HG02678 (cell line): ENCODE data around the gene DGKB.

ENCODE experiments used
- ATAC-seq: cut with Tn5 transposase; IDR thresholded peaks from one replicate; pipeline ENCODE4 v1.9.1; 2021; ENCODE audit warnings: mild to moderate bottlenecking, moderate library complexity; ENCODE audit not compliant: unreplicated experiment

DGKB gene

GRCh38 chr7:14861456-14861855 is 41.1 kb downstream of the DGKB start:
- no peak for ATAC-seq

GRCh38 chr7:14859267-14859666 is 43.3 kb downstream of the DGKB start:
- ATAC-seq: no peak

- ATAC-seq: no peak
Observed at GRCh38 chr7:14858866-14859265, 43.7 kb downstream of the DGKB start.

GRCh38 chr7:14858410-14858809 is 44.1 kb downstream of the DGKB start:
- no peak for ATAC-seq

- no peak for ATAC-seq
Observed at GRCh38 chr7:14855033-14855794, 47.3 kb downstream of the DGKB start.

- no peak for ATAC-seq
Observed at GRCh38 chr7:14854471-14854870, 48.1 kb downstream of the DGKB start.

GRCh38 chr7:14851610-14852009 is 50.9 kb downstream of the DGKB start:
- no peak for ATAC-seq

- ATAC-seq: no peak
Observed at GRCh38 chr7:14850039-14850438, 52.5 kb downstream of the DGKB start.

- ATAC-seq: no peak
Observed at GRCh38 chr7:14846405-14846804, 56.1 kb downstream of the DGKB start.

GRCh38 chr7:14843755-14844154 is 58.8 kb downstream of the DGKB start:
- no peak for ATAC-seq

- no peak for ATAC-seq
Observed at GRCh38 chr7:14842523-14842922, 60.0 kb downstream of the DGKB start.

- ATAC-seq: no peak
Observed at GRCh38 chr7:14841869-14842268, 60.7 kb downstream of the DGKB start.

GRCh38 chr7:14841086-14841485 is 61.5 kb downstream of the DGKB start:
- ATAC-seq: no peak

GRCh38 chr7:14839307-14839706 is 63.2 kb downstream of the DGKB start:
- ATAC-seq: no peak

- ATAC-seq: no peak
Observed at GRCh38 chr7:14837216-14837615, 65.3 kb downstream of the DGKB start.

GRCh38 chr7:14836571-14837189 is 65.9 kb downstream of the DGKB start:
- ATAC-seq: no peak

GRCh38 chr7:14836006-14836405 is 66.5 kb downstream of the DGKB start:
- no peak for ATAC-seq

GRCh38 chr7:14835384-14835783 is 67.2 kb downstream of the DGKB start:
- ATAC-seq: no peak

GRCh38 chr7:14834883-14835282 is 67.7 kb downstream of the DGKB start:
- ATAC-seq: no peak

- ATAC-seq: peak; percentile 53
Observed at GRCh38 chr7:14834456-14834855, 68.1 kb downstream of the DGKB start.

- ATAC-seq: no peak
Observed at GRCh38 chr7:14833707-14834106, 68.8 kb downstream of the DGKB start.

GRCh38 chr7:14828053-14828452 is 74.5 kb downstream of the DGKB start:
- no peak for ATAC-seq

GRCh38 chr7:14826426-14826825 is 76.1 kb downstream of the DGKB start:
- no peak for ATAC-seq
